Breast epithelium (tissue), 4 donors: ENCODE results near the gene TCEAL1. TPM values are rescaled to one million over a fixed set of nuclear protein-coding genes. Genes with fewer than 3 reads are reported as not detected.

Experiments used
- DNase-seq, 2 donors: peaks; one replicate each; pipeline ENCODE4 v3.0.0-alpha.2; 2019; ENCODE audit warnings: low spot score in 2 of 2
- H3K27ac ChIP-seq, 2 donors: fragments of 200-600 bp; sonication (generic) in 1 of 2; one replicate each; pipeline ENCODE4 v1.5.1; 2016 to 2019; ENCODE audit warnings: mild to moderate bottlenecking in 1 of 2
- H3K27me3 ChIP-seq, 2 donors: fragments of 200-600 bp; sonication (generic) in 1 of 2; one replicate each; pipeline versions ENCODE4 v1.5.1 to v1.6.0; 2017 to 2019; ENCODE audit warnings: control low read depth in 1 of 2, mild to moderate bottlenecking in 1 of 2
- H3K36me3 ChIP-seq: fragments of 200-600 bp; one replicate; pipeline ENCODE4 v1.5.1; 2019
- H3K4me1 ChIP-seq, 2 donors: fragments of 200-600 bp; sonication (generic); one replicate each; pipeline ENCODE4 v1.5.1; 2016 to 2019; ENCODE audit warnings: control low read depth in 1 of 2
- H3K4me3 ChIP-seq, 3 donors: fragments of 200-600 bp; sonication (generic); 1 replicate in 2 of 3; 2 replicates in 1 of 3; pipeline ENCODE4 v1.5.1; 2016 to 2019; ENCODE audit warnings: mild to moderate bottlenecking in 3 of 3, moderate library complexity in 2 of 3
- H3K9me3 ChIP-seq, 2 donors: fragments of 200-600 bp; sonication (generic) in 1 of 2; one replicate each; pipeline ENCODE4 v1.5.1; 2016 to 2019; ENCODE audit warnings: control low read depth in 1 of 2
- CTCF ChIP-seq, 3 donors: fragments of 450-650 bp; IDR thresholded peaks; one replicate each; pipeline ENCODE4 v1.5.1; 2016 to 2017; ENCODE audit warnings: antibody characterized with exemption in 3 of 3, mild to moderate bottlenecking in 3 of 3, moderate library complexity in 3 of 3
- POLR2A ChIP-seq: fragments of 450-650 bp; IDR thresholded peaks from one replicate; pipeline ENCODE4 v1.6.1; 2016; ENCODE audit warnings: antibody characterized with exemption, mild to moderate bottlenecking, moderate library complexity
- POLR2AphosphoS5 ChIP-seq, 3 donors: sonication (generic); formaldehyde crosslinking; IDR thresholded peaks; one replicate each; pipeline ENCODE4 v1.6.1; 2017; ENCODE audit warnings: antibody characterized with exemption in 3 of 3
- intact Hi-C: fragments of 100-400 bp; cut with DNase I; formaldehyde crosslinking; loops from one replicate; pipeline ENCODE4 v1.15.1; 2023; ENCODE audit warnings: low total_unique reads
- total RNA-seq, 3 donors: library from RNA; depleted of rRNA; stranded (reverse); fragments of >200 nt; gene quantifications; one replicate each; pipeline ENCODE4 v1.1.0, GENCODE V29; 2016

The TCEAL1 gene
- total RNA-seq, 3 donors from 2014 or later = 60.8 to 115 (median 76.4) TPM

- H3K27me3 ChIP-seq = peaks cover 0 to 48% of the 10 kb centered on the region in 2 donors
- intact Hi-C loops = no loop called here
- no peak for DNase-seq
- no peak overlapping the region for H3K4me3 ChIP-seq
- no peak overlapping the region for H3K27ac ChIP-seq
- no peaks in the 10 kb centered on the region for H3K36me3 ChIP-seq
- H3K4me1 ChIP-seq = no peaks in the 10 kb centered on the region
- H3K9me3 ChIP-seq = no peaks in the 10 kb centered on the region
- TF ChIP-seq POLR2AphosphoS5 (IDR thresholded peaks at IDR 0.05) (no peak), CTCF (IDR thresholded peaks at IDR 0.05) (no peak), POLR2A (no peak)
Observed at GRCh38 chrX:103666202-103667107, 37.7 kb downstream of the TCEAL1 start.

GRCh38 chrX:103669745-103670144, 41.0 kb downstream of the TCEAL1 start:
- intact Hi-C loops = no loop called here

GRCh38 chrX:103674531-103675454, 46.0 kb downstream of the TCEAL1 start:
- Histone ChIP-seq H3K27me3 (peaks cover 0 to 28% of the 10 kb centered on the region in 2 donors), H3K4me3 (no peak overlapping the region), H3K27ac (no peak overlapping the region), H3K36me3 (no peaks in the 10 kb centered on the region), H3K4me1 (no peaks in the 10 kb centered on the region), H3K9me3 (no peaks in the 10 kb centered on the region)
- TF ChIP-seq CTCF (IDR thresholded peaks at IDR 0.05) = no peak
- DNase-seq = no peak
- intact Hi-C loops = no loop called here

More at GRCh38 chrX:103669745-103670144, 41.0 kb downstream of the TCEAL1 start:
- no peak for DNase-seq
- no peak for TF ChIP-seq CTCF (IDR thresholded peaks at IDR 0.05)
- no peak for TF ChIP-seq POLR2A
- TF ChIP-seq POLR2AphosphoS5 (IDR thresholded peaks at IDR 0.05) = no peak
- Histone ChIP-seq H3K36me3 (no peaks in the 10 kb centered on the region), H3K9me3 (no peaks in the 10 kb centered on the region), H3K4me3 (no peak overlapping the region), H3K27me3 (peaks cover 0 to 44% of the 10 kb centered on the region in 2 donors), H3K4me1 (no peaks in the 10 kb centered on the region), H3K27ac (no peak overlapping the region)

- no peaks in the 10 kb centered on the region for H3K9me3 ChIP-seq
- intact Hi-C loops = no loop called here
Observed at GRCh38 chrX:103678199-103678993, 49.6 kb downstream of the TCEAL1 start.

More at GRCh38 chrX:103678199-103678993, 49.6 kb downstream of the TCEAL1 start:
- Histone ChIP-seq H3K4me3 (no peak overlapping the region), H3K27me3 (peaks cover 0 to 15% of the 10 kb centered on the region in 2 donors), H3K36me3 (no peaks in the 10 kb centered on the region), H3K27ac (no peak overlapping the region), H3K4me1 (no peaks in the 10 kb centered on the region)
- TF ChIP-seq CTCF (IDR thresholded peaks at IDR 0.05) = no peak
- no peak for TF ChIP-seq POLR2AphosphoS5 (IDR thresholded peaks at IDR 0.05)
- TF ChIP-seq POLR2A = no peak
- DNase-seq = no peak

Other genes starting within 250 kb of the TCEAL1 start
- gene RAB40A, start 109.5 kb upstream of the TCEAL1 start, total RNA-seq = 1 to 10 TPM in 2 of 3 donors, under 1 TPM in 1; 0.48 to 2.5 (median 2.3) TPM
- gene TCEAL4, start 43.5 kb upstream of the TCEAL1 start, total RNA-seq = 100 to 1,000 TPM in 2 of 3 donors, 10 to 100 TPM in 1; 99.9 to 216 (median 113) TPM
- 10 to 100 TPM; 21.3 to 52.4 (median 41.6) TPM for gene TCEAL3, start 21.0 kb upstream of the TCEAL1 start, total RNA-seq
- 100 to 1,000 TPM; 179 to 400 (median 296) TPM for gene MORF4L2, start 57.7 kb downstream of the TCEAL1 start, total RNA-seq
- gene TMEM31, start 81.9 kb downstream of the TCEAL1 start, total RNA-seq = not detected
- 1 to 10 TPM; 1.3 to 3.4 (median 2.2) TPM for gene PLP1, start 147.9 kb downstream of the TCEAL1 start, total RNA-seq
- gene RAB9B, start 203.3 kb downstream of the TCEAL1 start, total RNA-seq = 1 to 10 TPM; 1.3 to 3.4 (median 1.9) TPM